Liver (tissue), 9 donors: ENCODE measurements around the gene NOTO. TPM values are rescaled to one million over a fixed set of nuclear protein-coding genes. Genes with fewer than 3 reads are reported as not detected.

Experiments
- DNase-seq: peaks from one replicate; pipeline ENCODE4 v3.0.0-alpha.2; 2017; ENCODE audit warnings: low spot score
- H3K27ac ChIP-seq, 2 donors: one replicate each; pipeline ENCODE4 v1.7.0; 2013; ENCODE audit warnings: inconsistent platforms in 2 of 2, low read length in 2 of 2, control low read depth in 1 of 2, low read depth in 1 of 2, mild to moderate bottlenecking in 1 of 2
- H3K27me3 ChIP-seq, 4 donors: one replicate each; pipeline versions ENCODE4 v1.6.1 to v1.7.0; 2013; ENCODE audit warnings: low read length in 3 of 4, inconsistent platforms in 1 of 4, mild to moderate bottlenecking in 1 of 4, moderate library complexity in 1 of 4; ENCODE audit not compliant: control insufficient read depth in 4 of 4, insufficient read depth in 4 of 4
- H3K36me3 ChIP-seq, 4 donors: one replicate each; pipeline versions ENCODE4 v1.6.1 to v1.7.0; 2013; ENCODE audit warnings: low read length in 3 of 4, mild to moderate bottlenecking in 3 of 4, low read depth in 1 of 4, moderate library complexity in 1 of 4; ENCODE audit not compliant: control insufficient read depth in 4 of 4, insufficient read depth in 3 of 4
- H3K4me1 ChIP-seq, 4 donors: one replicate each; pipeline versions ENCODE4 v1.6.1 to v1.7.0; 2013; ENCODE audit warnings: low read length in 3 of 4, mild to moderate bottlenecking in 3 of 4, moderate library complexity in 1 of 4; ENCODE audit not compliant: control insufficient read depth in 4 of 4, insufficient read depth in 4 of 4
- H3K4me3 ChIP-seq, 3 donors: one replicate each; pipeline versions ENCODE4 v1.6.1 to v1.7.0; 2013; ENCODE audit warnings: low read length in 3 of 3, control low read depth in 1 of 3, low read depth in 1 of 3, mild to moderate bottlenecking in 1 of 3
- H3K9ac ChIP-seq, 2 donors: one replicate each; pipeline ENCODE4 v1.7.0; 2013; ENCODE audit warnings: low read length in 2 of 2, mild to moderate bottlenecking in 2 of 2, moderate library complexity in 2 of 2, control low read depth in 1 of 2, low read depth in 1 of 2
- H3K9me3 ChIP-seq, 4 donors: one replicate each; pipeline versions ENCODE4 v1.6.1 to v1.7.0; 2013; ENCODE audit warnings: low read length in 3 of 4; ENCODE audit not compliant: control insufficient read depth in 4 of 4
- EGR1 ChIP-seq, 2 donors: IDR thresholded peaks; 2 replicates each; pipeline ENCODE4 v1.6.1; 2016 to 2018; ENCODE audit warnings: antibody characterized with exemption in 2 of 2, low read depth in 2 of 2
- FOXA2 ChIP-seq: IDR thresholded peaks from 2 replicates; pipeline ENCODE4 v1.6.1; 2016; ENCODE audit warnings: antibody characterized with exemption
- GABPA ChIP-seq, 2 donors: IDR thresholded peaks in 1 of 2; conservative IDR thresholded peaks in 1 of 2; 2 replicates each; pipeline ENCODE4 v1.6.1; 2016; ENCODE audit warnings: antibody characterized with exemption in 2 of 2, mild to moderate bottlenecking in 1 of 2, moderate library complexity in 1 of 2
- HNF4A ChIP-seq, 2 donors: conservative IDR thresholded peaks; 2 replicates each; pipeline ENCODE4 v1.6.1; 2016; ENCODE audit warnings: antibody characterized with exemption in 2 of 2, mild to moderate bottlenecking in 2 of 2
- HNF4G ChIP-seq: IDR thresholded peaks from 2 replicates; pipeline ENCODE4 v1.6.1; 2016; ENCODE audit warnings: antibody characterized with exemption
- JUND ChIP-seq, 2 donors: IDR thresholded peaks; 2 replicates each; pipeline ENCODE4 v1.6.1; 2016; ENCODE audit warnings: antibody characterized with exemption in 2 of 2
- NR2F2 ChIP-seq: IDR thresholded peaks from 2 replicates; pipeline ENCODE4 v1.6.1; 2016; ENCODE audit warnings: antibody characterized with exemption
- RAD21 ChIP-seq, 2 donors: IDR thresholded peaks; 2 replicates each; pipeline ENCODE4 v1.6.1; 2016; ENCODE audit warnings: antibody characterized with exemption in 2 of 2, mild to moderate bottlenecking in 2 of 2
- RXRA ChIP-seq, 2 donors: IDR thresholded peaks; 2 replicates each; pipeline ENCODE4 v1.6.1; 2017 to 2018; ENCODE audit warnings: antibody characterized with exemption in 2 of 2, mild to moderate bottlenecking in 1 of 2
- SP1 ChIP-seq: IDR thresholded peaks from 2 replicates; pipeline ENCODE4 v1.6.1; 2018; ENCODE audit warnings: antibody characterized with exemption, mild to moderate bottlenecking
- TAF1 ChIP-seq: conservative IDR thresholded peaks from 2 replicates; pipeline ENCODE4 v1.6.1; 2016; ENCODE audit warnings: antibody characterized with exemption, mild to moderate bottlenecking
- YY1 ChIP-seq: IDR thresholded peaks from 2 replicates; pipeline ENCODE4 v1.6.1; 2016; ENCODE audit warnings: antibody characterized with exemption, mild to moderate bottlenecking
- WGBS: extraction: QIAGEN DNeasy Blood & Tissue Kit; methylation state at CpG from one replicate; pipeline ENCODE4 v1.1.7; 2013; 5-methylcytosine and 5-hydroxymethylcytosine counted together
- polyA plus RNA-seq, 2 donors: library from polyadenylated mRNA; stranded (reverse) in 1 of 2; unstranded in 1 of 2; fragments of 200-250 nt in 1 of 2; fragments of >200 nt in 1 of 2; fragmentation: Nextera tagmentation in 1 of 2; extraction: Ambion mirVana in 1 of 2; gene quantifications; one replicate each; pipeline versions ENCODE4 v1.2.1 to v1.2.3, GENCODE V29; 2013 to 2015
- total RNA-seq, 2 donors: library from RNA; depleted of rRNA; stranded (reverse); fragments of >200 nt; gene quantifications; one replicate each; pipeline ENCODE4 v1.2.3, GENCODE V29; 2014
- TF ChIP-seq, protein P1 (sequence below): IDR thresholded peaks from 2 replicates; pipeline ENCODE4 v1.6.1; 2016; ENCODE audit warnings: antibody characterized with exemption
- TF ChIP-seq, protein P2 (sequence below): IDR thresholded peaks from 2 replicates; pipeline ENCODE4 v1.6.1; 2016; ENCODE audit warnings: antibody characterized with exemption
- TF ChIP-seq, protein P3 (sequence below): IDR thresholded peaks from 2 replicates; pipeline ENCODE4 v1.6.1; 2016; ENCODE audit warnings: antibody characterized with exemption, mild to moderate bottlenecking
- TF ChIP-seq, protein P4 (sequence below): IDR thresholded peaks from 2 replicates; pipeline ENCODE4 v1.6.1; 2016; ENCODE audit warnings: antibody characterized with exemption
- TF ChIP-seq, protein P5 (sequence below): fragments of 150-350 bp; IDR thresholded peaks from 2 replicates; pipeline ENCODE4 v1.5.1; 2017; ENCODE audit warnings: improper control_type of control experiment, low read depth, low read length; ENCODE audit not compliant: missing input control
- donor health status: healthy.
- donor health status: healthy.
- donor health status: healthy.
- donor health status: healthy.
- donor health status: healthy.

Gene NOTO
- total and polyA plus RNA-seq, 4 donors, result not detected

DNA sequence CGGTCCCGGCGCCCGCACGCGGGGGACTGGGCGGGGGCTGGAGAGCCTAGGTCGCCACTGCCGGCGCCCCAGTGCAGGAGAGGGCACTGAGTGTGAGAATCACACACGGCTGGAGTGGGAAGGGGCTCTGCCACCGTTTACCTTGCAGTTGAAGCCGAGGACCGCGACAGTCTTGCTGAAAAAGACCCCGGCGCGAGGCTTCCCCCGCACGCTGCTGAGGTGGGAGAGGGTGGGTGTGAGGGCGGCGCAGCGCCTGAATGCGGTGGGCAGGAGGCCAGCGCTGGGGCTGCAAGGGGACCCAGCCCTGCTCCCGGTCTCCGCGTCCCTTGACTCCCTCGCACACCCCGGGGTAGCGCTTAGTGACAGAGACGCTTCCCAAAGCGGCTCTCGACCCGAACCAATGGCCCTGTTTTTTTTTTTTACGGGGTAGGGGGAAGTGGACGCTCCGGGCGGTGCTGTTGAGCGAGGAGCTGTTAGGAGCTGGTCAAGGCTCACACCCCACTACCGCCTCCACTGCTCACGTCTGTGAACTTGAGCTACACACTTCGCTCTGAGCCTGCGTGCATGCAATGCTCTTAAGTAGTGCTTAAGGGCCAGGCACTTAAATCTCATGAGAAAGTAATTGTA lies 794 bp downstream of the NOTO start:
- DNase-seq, result no peak
- peak overlapping the region in 1 of 3 donors; percentile 17 for H3K4me3 ChIP-seq

More for the DNA sequence above, 794 bp downstream of the NOTO start:
- WGBS, result 8% methylated on average over 44 of the region's 44 CpGs
- Histone ChIP-seq H3K27ac (no peak overlapping the region), H3K4me1 (peaks cover 0 to 16% (median 7%) of the 10 kb centered on the region in 4 donors), H3K27me3 (peaks cover 0 to 9% (median 3%) of the 10 kb centered on the region in 4 donors), H3K36me3 (no peaks in the 10 kb centered on the region), H3K9me3 (no peaks in the 10 kb centered on the region), H3K9ac (no peak overlapping the region)
- TF ChIP-seq RAD21 (IDR thresholded peaks at IDR 0.05) (no peak), GABPA (IDR thresholded peaks at IDR 0.05 in 1 of 2, conservative IDR thresholded peaks at IDR 0.05 in 1 of 2) (no peak), FOXA2 (no peak), HNF4A (conservative IDR thresholded peaks at IDR 0.05) (no peak), HNF4G (no peak), TAF1 (no peak), RXRA (IDR thresholded peaks at IDR 0.05) (no peak), SP1 (no peak), JUND (IDR thresholded peaks at IDR 0.05) (no peak), NR2F2 (no peak), YY1 (no peak), EGR1 (IDR thresholded peaks at IDR 0.05; ENCODE audit: low read depth in 2 of 2) (no peak)
- TF ChIP-seq, protein P1, sequence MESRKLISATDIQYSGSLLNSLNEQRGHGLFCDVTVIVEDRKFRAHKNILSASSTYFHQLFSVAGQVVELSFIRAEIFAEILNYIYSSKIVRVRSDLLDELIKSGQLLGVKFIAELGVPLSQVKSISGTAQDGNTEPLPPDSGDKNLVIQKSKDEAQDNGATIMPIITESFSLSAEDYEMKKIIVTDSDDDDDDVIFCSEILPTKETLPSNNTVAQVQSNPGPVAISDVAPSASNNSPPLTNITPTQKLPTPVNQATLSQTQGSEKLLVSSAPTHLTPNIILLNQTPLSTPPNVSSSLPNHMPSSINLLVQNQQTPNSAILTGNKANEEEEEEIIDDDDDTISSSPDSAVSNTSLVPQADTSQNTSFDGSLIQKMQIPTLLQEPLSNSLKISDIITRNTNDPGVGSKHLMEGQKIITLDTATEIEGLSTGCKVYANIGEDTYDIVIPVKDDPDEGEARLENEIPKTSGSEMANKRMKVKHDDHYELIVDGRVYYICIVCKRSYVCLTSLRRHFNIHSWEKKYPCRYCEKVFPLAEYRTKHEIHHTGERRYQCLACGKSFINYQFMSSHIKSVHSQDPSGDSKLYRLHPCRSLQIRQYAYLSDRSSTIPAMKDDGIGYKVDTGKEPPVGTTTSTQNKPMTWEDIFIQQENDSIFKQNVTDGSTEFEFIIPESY, result no peak
- TF ChIP-seq, protein P2, sequence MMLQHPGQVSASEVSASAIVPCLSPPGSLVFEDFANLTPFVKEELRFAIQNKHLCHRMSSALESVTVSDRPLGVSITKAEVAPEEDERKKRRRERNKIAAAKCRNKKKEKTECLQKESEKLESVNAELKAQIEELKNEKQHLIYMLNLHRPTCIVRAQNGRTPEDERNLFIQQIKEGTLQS, result no peak
- TF ChIP-seq, protein P3, sequence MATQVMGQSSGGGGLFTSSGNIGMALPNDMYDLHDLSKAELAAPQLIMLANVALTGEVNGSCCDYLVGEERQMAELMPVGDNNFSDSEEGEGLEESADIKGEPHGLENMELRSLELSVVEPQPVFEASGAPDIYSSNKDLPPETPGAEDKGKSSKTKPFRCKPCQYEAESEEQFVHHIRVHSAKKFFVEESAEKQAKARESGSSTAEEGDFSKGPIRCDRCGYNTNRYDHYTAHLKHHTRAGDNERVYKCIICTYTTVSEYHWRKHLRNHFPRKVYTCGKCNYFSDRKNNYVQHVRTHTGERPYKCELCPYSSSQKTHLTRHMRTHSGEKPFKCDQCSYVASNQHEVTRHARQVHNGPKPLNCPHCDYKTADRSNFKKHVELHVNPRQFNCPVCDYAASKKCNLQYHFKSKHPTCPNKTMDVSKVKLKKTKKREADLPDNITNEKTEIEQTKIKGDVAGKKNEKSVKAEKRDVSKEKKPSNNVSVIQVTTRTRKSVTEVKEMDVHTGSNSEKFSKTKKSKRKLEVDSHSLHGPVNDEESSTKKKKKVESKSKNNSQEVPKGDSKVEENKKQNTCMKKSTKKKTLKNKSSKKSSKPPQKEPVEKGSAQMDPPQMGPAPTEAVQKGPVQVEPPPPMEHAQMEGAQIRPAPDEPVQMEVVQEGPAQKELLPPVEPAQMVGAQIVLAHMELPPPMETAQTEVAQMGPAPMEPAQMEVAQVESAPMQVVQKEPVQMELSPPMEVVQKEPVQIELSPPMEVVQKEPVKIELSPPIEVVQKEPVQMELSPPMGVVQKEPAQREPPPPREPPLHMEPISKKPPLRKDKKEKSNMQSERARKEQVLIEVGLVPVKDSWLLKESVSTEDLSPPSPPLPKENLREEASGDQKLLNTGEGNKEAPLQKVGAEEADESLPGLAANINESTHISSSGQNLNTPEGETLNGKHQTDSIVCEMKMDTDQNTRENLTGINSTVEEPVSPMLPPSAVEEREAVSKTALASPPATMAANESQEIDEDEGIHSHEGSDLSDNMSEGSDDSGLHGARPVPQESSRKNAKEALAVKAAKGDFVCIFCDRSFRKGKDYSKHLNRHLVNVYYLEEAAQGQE, result no peak
- TF ChIP-seq, protein P4, sequence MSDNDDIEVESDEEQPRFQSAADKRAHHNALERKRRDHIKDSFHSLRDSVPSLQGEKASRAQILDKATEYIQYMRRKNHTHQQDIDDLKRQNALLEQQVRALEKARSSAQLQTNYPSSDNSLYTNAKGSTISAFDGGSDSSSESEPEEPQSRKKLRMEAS, result no peak
- TF ChIP-seq, protein P5, sequence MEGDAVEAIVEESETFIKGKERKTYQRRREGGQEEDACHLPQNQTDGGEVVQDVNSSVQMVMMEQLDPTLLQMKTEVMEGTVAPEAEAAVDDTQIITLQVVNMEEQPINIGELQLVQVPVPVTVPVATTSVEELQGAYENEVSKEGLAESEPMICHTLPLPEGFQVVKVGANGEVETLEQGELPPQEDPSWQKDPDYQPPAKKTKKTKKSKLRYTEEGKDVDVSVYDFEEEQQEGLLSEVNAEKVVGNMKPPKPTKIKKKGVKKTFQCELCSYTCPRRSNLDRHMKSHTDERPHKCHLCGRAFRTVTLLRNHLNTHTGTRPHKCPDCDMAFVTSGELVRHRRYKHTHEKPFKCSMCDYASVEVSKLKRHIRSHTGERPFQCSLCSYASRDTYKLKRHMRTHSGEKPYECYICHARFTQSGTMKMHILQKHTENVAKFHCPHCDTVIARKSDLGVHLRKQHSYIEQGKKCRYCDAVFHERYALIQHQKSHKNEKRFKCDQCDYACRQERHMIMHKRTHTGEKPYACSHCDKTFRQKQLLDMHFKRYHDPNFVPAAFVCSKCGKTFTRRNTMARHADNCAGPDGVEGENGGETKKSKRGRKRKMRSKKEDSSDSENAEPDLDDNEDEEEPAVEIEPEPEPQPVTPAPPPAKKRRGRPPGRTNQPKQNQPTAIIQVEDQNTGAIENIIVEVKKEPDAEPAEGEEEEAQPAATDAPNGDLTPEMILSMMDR, result no peak
